ENCODE results near the gene PHLDB2. TPM values are rescaled to one million over a fixed set of nuclear protein-coding genes. Genes with fewer than 3 reads are reported as not detected.

PHLDB2 gene
- total RNA-seq, 4 donors from 2014 or later: 56.9 to 108 (median 68.7) TPM

- Histone ChIP-seq H3K4me3 (no peak overlapping the region), H3K27ac (no peak overlapping the region), H3K9me3 (no peaks in the 10 kb centered on the region), H3K36me3 (no peaks in the 10 kb centered on the region), H3K4me1 (peaks cover 0 to 4% of the 10 kb centered on the region in 2 donors), H3K27me3 (no peaks in the 10 kb centered on the region)
- intact Hi-C loops (cut with DNase I; ENCODE audit: low total_unique reads): no loop called here
- TF ChIP-seq, protein P1, sequence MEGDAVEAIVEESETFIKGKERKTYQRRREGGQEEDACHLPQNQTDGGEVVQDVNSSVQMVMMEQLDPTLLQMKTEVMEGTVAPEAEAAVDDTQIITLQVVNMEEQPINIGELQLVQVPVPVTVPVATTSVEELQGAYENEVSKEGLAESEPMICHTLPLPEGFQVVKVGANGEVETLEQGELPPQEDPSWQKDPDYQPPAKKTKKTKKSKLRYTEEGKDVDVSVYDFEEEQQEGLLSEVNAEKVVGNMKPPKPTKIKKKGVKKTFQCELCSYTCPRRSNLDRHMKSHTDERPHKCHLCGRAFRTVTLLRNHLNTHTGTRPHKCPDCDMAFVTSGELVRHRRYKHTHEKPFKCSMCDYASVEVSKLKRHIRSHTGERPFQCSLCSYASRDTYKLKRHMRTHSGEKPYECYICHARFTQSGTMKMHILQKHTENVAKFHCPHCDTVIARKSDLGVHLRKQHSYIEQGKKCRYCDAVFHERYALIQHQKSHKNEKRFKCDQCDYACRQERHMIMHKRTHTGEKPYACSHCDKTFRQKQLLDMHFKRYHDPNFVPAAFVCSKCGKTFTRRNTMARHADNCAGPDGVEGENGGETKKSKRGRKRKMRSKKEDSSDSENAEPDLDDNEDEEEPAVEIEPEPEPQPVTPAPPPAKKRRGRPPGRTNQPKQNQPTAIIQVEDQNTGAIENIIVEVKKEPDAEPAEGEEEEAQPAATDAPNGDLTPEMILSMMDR (IDR thresholded peaks at IDR 0.05): no peak
- no peak for TF ChIP-seq POLR2A (IDR thresholded peaks at IDR 0.05)
- no peak for DNase-seq
These were observed 141.3 kb downstream of the PHLDB2 start for GRCh38 chr3:112000367-112000771.

- intact Hi-C loops (cut with DNase I; ENCODE audit: low total_unique reads): no loop called here
- TF ChIP-seq, protein P1 (IDR thresholded peaks at IDR 0.05): no peak
- TF ChIP-seq POLR2A (IDR thresholded peaks at IDR 0.05): no peak
- DNase-seq: no peak
- H3K4me1 ChIP-seq: peaks cover 0 to 4% of the 10 kb centered on the region in 2 donors
- H3K27me3 ChIP-seq: no peaks in the 10 kb centered on the region
- H3K27ac ChIP-seq: no peak overlapping the region
- no peaks in the 10 kb centered on the region for H3K9me3 ChIP-seq
- H3K36me3 ChIP-seq: no peaks in the 10 kb centered on the region
- no peak overlapping the region for H3K4me3 ChIP-seq
These were observed 141.9 kb downstream of the PHLDB2 start for GRCh38 chr3:112000966-112001365.

GRCh38 chr3:112001526-112001925 is 142.5 kb downstream of the PHLDB2 start:
- TF ChIP-seq, protein P1 (IDR thresholded peaks at IDR 0.05): no peak
- no peak for TF ChIP-seq POLR2A (IDR thresholded peaks at IDR 0.05)

DNA sequence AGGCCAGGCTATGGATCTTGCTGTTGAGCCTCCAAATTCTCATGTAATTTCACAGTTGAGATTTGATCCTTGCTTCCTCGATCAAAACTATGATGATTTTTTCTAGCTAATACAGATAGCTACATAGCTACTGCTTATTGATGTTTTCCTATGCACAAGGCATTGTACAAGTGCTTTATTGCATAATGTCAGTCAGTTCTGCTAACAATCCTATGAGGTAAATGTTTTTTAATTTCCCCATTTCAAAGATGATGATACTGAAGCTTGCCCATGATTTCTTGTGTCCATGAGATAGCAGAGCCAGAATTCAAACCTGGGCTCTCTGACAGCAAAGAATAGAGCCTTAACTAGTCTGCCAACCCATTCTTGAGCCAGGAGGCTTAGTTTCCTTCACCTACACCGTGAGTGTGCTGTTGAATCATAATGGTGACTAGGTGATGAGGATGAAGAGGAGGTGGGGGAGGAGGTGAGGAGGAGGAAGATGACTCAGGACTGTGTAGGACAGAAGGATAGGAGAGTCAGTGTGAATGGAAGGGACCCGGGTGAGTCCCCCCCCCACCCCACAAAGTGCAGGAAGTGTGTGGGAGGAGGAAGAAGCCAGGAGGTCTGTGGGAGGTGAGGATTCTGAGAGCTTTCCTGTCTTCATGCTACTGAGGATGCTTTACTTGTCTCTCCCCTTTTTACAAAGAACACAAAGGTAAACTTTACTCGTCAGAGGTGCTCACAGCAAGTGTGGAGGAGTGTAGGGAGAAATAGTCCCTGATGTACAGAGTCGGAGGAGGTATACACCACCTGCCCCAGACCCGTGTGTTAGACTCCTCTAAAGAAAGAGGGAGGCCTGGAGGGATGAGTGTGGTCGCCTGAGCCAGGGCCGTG is 143.3 kb downstream of the PHLDB2 start:
- no peak for TF ChIP-seq POLR2A (IDR thresholded peaks at IDR 0.05)
- TF ChIP-seq, protein P1 (IDR thresholded peaks at IDR 0.05): no peak
- H3K36me3 ChIP-seq: no peaks in the 10 kb centered on the region
- H3K27me3 ChIP-seq: no peaks in the 10 kb centered on the region
- H3K9me3 ChIP-seq: no peaks in the 10 kb centered on the region
- H3K27ac ChIP-seq: no peak overlapping the region
- intact Hi-C loops (cut with DNase I; ENCODE audit: low total_unique reads): no loop called here
- no peak overlapping the region for H3K4me3 ChIP-seq
- peaks cover 0 to 4% of the 10 kb centered on the region in 2 donors for H3K4me1 ChIP-seq
- no peak for DNase-seq

More at GRCh38 chr3:112001526-112001925, 142.5 kb downstream of the PHLDB2 start:
- Histone ChIP-seq H3K36me3 (no peaks in the 10 kb centered on the region), H3K27me3 (no peaks in the 10 kb centered on the region), H3K9me3 (no peaks in the 10 kb centered on the region), H3K4me1 (peaks cover 0 to 4% of the 10 kb centered on the region in 2 donors), H3K4me3 (no peak overlapping the region), H3K27ac (no peak overlapping the region)
- DNase-seq: no peak
- intact Hi-C loops (cut with DNase I; ENCODE audit: low total_unique reads): no loop called here

GRCh38 chr3:112003321-112004080 is 144.4 kb downstream of the PHLDB2 start:
- intact Hi-C loops (cut with DNase I; ENCODE audit: low total_unique reads): no loop called here
- DNase-seq: no peak

More at GRCh38 chr3:112003321-112004080, 144.4 kb downstream of the PHLDB2 start:
- peaks cover 0 to 4% of the 10 kb centered on the region in 2 donors for H3K4me1 ChIP-seq
- no peak overlapping the region for H3K4me3 ChIP-seq
- no peaks in the 10 kb centered on the region for H3K9me3 ChIP-seq
- no peaks in the 10 kb centered on the region for H3K36me3 ChIP-seq
- H3K27ac ChIP-seq: no peak overlapping the region
- no peaks in the 10 kb centered on the region for H3K27me3 ChIP-seq
- TF ChIP-seq, protein P1 (IDR thresholded peaks at IDR 0.05): no peak
- TF ChIP-seq POLR2A (IDR thresholded peaks at IDR 0.05): no peak

Data from uterus (tissue), 4 donors.